Measurements from ENCODE around the gene SLC4A1. TPM values are rescaled to one million over a fixed set of nuclear protein-coding genes. Genes with fewer than 3 reads are reported as not detected.

Gene SLC4A1
- total RNA-seq, 1 experiment from 2014 or later = 0.22 TPM

DNA sequence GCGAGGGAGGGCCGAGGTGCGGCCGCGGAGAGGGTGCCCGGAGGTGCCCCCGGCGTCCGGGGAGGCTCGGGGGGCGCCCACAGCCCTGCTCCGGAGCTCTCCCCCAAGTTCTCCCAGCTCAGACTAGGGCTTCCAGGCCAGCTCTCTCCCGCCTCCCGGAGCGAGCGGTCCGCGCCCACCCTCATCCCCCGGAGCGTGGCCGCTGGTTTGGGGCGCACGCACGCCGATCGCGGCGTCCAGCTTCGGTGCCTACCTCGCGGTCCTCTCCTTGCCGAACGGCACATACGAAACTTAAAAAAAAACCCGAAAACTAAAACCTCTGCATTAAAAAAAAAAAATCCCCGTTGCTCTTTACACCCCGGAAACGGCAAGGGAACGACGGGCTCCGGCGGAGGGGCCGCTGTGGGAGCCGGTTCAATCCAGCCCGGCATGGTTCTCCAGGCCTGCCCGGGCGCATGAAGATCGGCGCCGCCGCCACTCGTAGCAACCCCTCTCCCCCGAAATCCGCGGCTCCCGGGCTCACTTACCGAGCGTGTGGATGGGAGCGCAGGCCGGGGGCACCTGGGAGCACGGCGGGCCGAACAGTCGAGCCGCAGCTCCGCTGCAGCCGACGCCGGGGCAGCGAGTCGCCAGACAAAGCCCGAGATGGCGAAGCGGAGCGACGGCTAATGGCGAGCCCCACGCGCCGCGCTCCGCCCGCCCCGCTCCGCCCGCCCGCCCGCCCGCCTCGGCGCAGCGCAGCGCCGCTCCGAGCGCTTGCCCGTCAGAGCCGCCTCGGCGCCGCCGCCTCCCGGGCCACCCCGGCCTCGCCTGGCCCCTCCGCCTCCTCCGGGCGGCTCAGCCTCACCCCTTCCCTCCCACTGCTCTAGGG, 47.5 kb downstream of the SLC4A1 start:
- H4K20me1 ChIP-seq (ENCODE audit: insufficient read depth) = no peaks in the 10 kb centered on the region
- no peak for TF ChIP-seq JUND (IDR thresholded peaks at IDR 0.05)
- TF ChIP-seq, protein P1, sequence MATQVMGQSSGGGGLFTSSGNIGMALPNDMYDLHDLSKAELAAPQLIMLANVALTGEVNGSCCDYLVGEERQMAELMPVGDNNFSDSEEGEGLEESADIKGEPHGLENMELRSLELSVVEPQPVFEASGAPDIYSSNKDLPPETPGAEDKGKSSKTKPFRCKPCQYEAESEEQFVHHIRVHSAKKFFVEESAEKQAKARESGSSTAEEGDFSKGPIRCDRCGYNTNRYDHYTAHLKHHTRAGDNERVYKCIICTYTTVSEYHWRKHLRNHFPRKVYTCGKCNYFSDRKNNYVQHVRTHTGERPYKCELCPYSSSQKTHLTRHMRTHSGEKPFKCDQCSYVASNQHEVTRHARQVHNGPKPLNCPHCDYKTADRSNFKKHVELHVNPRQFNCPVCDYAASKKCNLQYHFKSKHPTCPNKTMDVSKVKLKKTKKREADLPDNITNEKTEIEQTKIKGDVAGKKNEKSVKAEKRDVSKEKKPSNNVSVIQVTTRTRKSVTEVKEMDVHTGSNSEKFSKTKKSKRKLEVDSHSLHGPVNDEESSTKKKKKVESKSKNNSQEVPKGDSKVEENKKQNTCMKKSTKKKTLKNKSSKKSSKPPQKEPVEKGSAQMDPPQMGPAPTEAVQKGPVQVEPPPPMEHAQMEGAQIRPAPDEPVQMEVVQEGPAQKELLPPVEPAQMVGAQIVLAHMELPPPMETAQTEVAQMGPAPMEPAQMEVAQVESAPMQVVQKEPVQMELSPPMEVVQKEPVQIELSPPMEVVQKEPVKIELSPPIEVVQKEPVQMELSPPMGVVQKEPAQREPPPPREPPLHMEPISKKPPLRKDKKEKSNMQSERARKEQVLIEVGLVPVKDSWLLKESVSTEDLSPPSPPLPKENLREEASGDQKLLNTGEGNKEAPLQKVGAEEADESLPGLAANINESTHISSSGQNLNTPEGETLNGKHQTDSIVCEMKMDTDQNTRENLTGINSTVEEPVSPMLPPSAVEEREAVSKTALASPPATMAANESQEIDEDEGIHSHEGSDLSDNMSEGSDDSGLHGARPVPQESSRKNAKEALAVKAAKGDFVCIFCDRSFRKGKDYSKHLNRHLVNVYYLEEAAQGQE (IDR thresholded peaks at IDR 0.05; ENCODE audit: low read depth) = no peak
- TF ChIP-seq ELF1 (IDR thresholded peaks at IDR 0.05; ENCODE audit: borderline replicate concordance, low read depth) = no peak
- TF ChIP-seq POLR2AphosphoS5 (IDR thresholded peaks at IDR 0.05; ENCODE audit: low read depth, low read length) = peak; percentile 29; the same call in 1 of the 2 replicates
- TF ChIP-seq EZH2phosphoT487 (IDR thresholded peaks at IDR 0.05; ENCODE audit: borderline replicate concordance) = no peak
- TF ChIP-seq POLR2A (IDR thresholded peaks at IDR 0.05; ENCODE audit: borderline replicate concordance, extremely low read depth, insufficient read depth, insufficient read length) = no peak
- peak; percentile 73 for TF ChIP-seq ZFX (IDR thresholded peaks at IDR 0.05)
- TF ChIP-seq SRF (IDR thresholded peaks at IDR 0.05; ENCODE audit: low read depth) = no peak
- no peak for TF ChIP-seq RAD21 (IDR thresholded peaks at IDR 0.05; ENCODE audit: low read depth)
- peak overlapping the region; percentile 90 for H3K4me2 ChIP-seq (ENCODE audit: low read length)
- BruUV-seq (replicated peaks) = no TSS peak
- H3K4me3 ChIP-seq (replicated peaks in 1 of 2; ENCODE audit: low read depth in 1 of 2, low read length in 2 of 2) = peak overlapping the region; percentile 71 to 73
- H3K9me2 ChIP-seq (ENCODE audit: insufficient read depth) = no peaks in the 10 kb centered on the region
- peaks cover 28 to 44% of the 10 kb centered on the region in 2 experiments for H3K4me1 ChIP-seq (ENCODE audit: control insufficient read depth in 1 of 2, insufficient read depth in 2 of 2, low read length in 2 of 2)
- H3K36me3 ChIP-seq (ENCODE audit: control insufficient read depth in 1 of 2, insufficient read depth in 2 of 2, low read length in 2 of 2) = peaks cover 10 to 17% of the 10 kb centered on the region in 2 experiments; a peak in 3 of 4 replicates
- H3K79me2 ChIP-seq (ENCODE audit: insufficient read depth, low read length) = peaks cover 35% of the 10 kb centered on the region
- ChIA-PET RAD21 (ENCODE audit: low non-redundant PET in 1 of 2, low total read pairs in 2 of 2, uncharacterized antibody in 2 of 2, unreplicated experiment in 2 of 2) (interaction anchor here in 1 of 2 experiments (0.7 kb wide), 1 partner anchor 49 kb away, joined by 3 read pairs; no protein-coding TSS in a partner anchor), POLR2A (interaction anchor here (0.5 to 2.5 kb wide), 9 partner anchors 14 to 736 kb away, joined by 3 to 8 read pairs (median 4); partner anchors contain the start of genes GRN, SLC25A39 and TMUB2), CTCF (interaction anchor here (0.8 to 2.4 kb wide), 7 partner anchors 10 to 125 kb away, joined by 3 to 10 read pairs (median 3); partner anchors contain the start of gene GRN)
- ATAC-seq (no peak), DNase-seq (ENCODE audit: low read depth, low spot score) (no peak)
- no peaks in the 10 kb centered on the region for H3K9me3 ChIP-seq (ENCODE audit: control insufficient read depth in 1 of 2, insufficient read depth in 1 of 2, low read depth in 1 of 2, low read length in 2 of 2)
- H3K27ac ChIP-seq (ENCODE audit: low read depth, low read length) = peak overlapping the region; percentile 100
- peak overlapping the region; percentile 84 for H3K9ac ChIP-seq (ENCODE audit: low read length)
- H3K27me3 ChIP-seq (ENCODE audit: insufficient read depth, low read length) = no peaks in the 10 kb centered on the region
- intact Hi-C loops (cut with micrococcal nuclease) = no loop called here
- H2AFZ ChIP-seq (ENCODE audit: low read depth, low read length, poor library complexity, severe bottlenecking) = no peak overlapping the region
